GDM1 (cell line): ENCODE measurements around the gene FANCI.
"Not testable (repeated sequence)": the region's sequence is repeated elsewhere in the genome, so short reads cannot be mapped to it uniquely, and the experiment has no call there.

Experiments
- DNase-seq: peaks from one replicate; lab custom pipeline; 2025; lab: John Stamatoyannopoulos, UW

FANCI gene

GRCh38 chr15:89225588-89225987 lies 18.2 kb upstream of the FANCI start:
- DNase-seq, result no peak

DNA sequence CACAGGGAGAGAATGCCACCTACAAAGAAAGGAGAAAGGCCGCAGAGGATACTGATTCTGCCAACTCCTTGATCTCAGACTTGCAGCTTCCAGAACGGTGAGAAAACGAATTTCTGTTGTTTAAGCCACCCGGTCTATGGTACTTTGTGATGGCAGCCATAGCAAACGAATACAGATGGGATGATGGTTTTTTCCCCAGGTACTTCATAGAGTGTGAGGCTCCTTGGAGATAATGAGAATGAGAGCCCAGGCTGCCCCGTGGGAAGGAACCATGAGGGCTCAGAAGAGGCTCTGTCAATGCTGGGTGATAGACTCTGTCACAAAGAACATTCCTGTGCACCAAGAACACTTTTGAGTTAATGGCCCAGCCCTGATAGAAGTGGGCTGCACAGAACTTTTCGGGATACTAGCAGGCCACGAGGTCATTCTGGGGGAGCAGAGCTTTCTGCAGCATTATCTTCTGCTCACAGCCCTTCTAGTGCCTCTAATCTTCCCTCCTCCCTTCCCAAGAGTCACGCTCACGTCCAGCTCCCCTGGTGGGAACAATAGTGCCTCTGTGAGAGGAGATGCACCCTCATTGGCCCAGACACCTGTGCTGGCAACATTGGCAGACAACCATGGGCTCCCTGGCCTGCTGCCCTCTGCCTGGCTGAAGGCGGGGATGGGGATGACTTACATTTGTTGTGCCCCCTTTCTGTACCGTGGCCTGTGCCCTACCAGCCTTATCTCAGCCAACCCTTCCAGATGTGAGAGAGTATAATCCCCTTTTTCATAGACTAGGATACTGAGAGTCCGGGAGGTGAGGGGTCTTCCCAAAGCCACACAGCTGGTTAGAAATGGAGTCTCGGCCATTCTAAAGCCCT lies 17.2 kb upstream of the FANCI start:
- DNase-seq, result no peak

DNA sequence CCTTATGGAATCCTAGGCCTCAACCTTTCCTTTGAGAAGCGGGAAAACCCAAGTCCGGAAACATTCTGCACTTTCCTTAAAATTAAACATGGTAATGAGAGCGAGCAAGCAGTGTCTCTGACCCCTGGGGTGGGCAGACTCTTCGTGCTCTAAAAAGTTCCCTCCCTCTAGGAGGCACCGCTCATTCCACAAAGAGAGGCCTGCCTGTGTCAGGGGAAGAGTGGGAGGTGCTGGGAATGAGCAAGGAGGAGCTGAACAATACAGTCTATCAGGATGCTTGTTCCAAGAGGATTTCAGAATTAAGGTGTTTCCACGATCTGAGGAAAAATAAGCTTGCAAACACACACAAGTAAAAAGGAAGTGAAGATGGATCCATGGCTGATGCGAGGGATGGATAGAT lies 16.4 kb upstream of the FANCI start:
- no peak for DNase-seq

- DNase-seq, result no peak
These were observed 13.5 kb upstream of the FANCI start for GRCh38 chr15:89230277-89230676.

DNA sequence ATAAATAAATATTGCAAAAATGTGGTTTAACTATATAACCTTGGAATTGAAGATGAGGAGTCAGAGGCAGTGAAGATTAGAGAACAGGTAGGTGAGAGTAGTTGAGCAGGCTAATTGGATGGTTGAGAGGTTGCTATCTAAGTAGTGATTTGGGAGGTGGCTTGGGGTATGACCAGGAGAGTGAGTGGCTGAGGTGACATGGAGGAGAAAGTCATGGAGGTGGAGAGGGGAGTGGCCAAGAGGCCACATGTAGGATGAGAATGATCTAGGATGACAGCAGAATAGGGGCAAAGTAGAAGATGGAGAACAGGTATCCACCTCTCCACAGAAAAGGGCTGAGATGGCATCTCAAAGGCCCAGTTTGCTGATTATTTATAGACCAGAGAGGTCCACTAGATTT lies 11.9 kb upstream of the FANCI start:
- no peak for DNase-seq

DNA sequence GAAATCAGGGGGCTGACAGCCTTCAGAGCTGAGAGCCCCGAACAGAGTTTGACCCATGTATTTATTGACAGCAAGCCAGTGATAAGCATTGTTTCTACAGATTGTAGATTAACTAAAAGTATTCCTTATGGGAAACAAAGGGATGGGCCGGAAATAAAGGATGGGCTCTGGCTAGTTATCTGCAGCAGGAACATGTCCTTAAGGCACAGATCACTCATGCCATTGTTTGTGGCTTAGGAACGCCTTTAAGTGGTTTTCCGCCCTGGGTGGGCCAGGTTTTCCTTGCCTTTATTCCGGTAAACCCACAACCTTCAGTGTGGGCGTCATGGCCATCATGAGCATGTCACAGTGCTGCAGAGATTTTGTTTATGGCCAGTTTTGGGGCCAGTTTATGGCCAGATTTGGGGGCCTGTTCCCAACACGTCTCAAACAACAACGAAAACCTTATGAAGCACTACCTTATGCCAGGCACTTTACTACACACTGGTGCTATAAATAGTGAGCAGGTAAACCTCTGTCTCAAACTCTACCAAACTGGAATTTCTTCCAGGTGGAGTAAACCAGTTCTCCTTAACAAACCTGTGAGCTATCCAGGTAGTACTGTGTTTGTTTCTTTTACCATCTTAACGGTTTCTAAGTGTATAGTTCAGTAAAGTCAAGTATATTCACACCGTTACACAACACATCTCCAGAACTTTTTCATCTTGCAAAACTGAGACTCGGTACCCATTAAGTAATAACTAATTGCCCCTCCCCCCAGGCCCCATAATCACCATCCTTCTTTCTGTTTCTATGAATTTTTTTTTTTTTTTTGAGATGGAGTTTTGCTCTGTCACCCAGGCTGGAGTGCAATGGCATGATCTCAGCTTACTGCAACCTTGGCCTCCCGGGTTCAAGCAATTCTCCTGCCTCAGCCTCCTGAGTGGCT lies 3.6 kb upstream of the FANCI start:
- not testable (repeated sequence) for DNase-seq

- DNase-seq, result no peak
These were observed 611 bp upstream of the FANCI start for GRCh38 chr15:89243046-89243690.

DNA sequence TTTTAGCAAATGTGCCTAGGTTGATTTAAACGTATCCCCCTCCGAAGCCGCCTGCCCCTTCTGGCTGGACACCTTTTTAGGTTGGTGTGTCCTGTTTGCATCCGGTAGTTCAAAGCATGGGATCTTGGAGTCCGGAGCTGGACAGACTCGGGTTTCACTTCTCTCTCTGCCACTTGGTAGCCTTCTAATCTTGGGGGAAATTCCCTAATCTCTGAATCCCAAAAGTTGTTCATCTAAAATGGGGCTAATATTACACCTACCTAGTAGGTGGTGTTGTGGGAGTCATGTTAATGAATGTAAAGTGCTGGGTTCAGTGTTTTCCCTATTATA lies 760 bp downstream of the FANCI start:
- no peak for DNase-seq

DNA sequence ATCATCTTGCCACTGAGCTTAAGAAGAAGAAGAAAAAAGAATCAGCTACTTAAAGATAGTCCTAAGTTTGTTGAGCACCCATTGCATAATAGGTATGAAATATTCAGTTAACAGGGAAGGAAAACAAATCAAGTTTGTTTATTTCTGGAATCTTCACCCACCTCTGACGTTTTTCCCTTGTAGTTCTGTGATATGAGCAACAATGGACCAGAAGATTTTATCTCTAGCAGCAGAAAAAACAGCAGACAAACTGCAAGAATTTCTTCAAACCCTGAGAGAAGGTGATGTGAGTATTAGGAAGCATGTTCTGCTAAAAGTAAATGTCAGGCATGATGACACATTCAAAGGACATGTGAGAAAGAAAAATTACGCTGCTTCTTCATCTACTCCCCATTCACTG lies 3.7 kb downstream of the FANCI start:
- DNase-seq, result no peak

DNA sequence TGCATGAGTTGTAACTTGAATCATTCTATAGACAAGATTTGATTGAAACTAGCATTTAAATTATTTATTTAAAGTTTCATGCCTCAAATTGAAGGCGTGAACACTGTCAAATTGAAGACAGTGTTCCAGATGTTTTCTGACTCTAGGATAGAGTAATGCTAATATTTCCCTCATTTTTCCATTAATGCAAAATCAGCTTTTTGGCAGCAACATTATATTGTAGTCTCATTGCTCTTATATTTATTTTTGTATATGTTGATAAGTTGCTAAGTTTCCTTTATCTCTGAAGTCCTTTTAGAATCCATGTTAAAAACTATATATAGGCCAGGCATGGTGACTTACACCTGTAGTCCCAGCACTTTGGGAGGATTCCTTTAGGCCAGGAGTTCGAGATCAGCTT lies 4.8 kb downstream of the FANCI start:
- no peak for DNase-seq

- DNase-seq, result not testable (repeated sequence)
These were observed 6.4 kb downstream of the FANCI start for GRCh38 chr15:89250142-89250541.

- not testable (repeated sequence) for DNase-seq
These were observed 33.5 kb downstream of the FANCI start for GRCh38 chr15:89277281-89277680.

GRCh38 chr15:89278307-89278706 lies 34.5 kb downstream of the FANCI start:
- no peak for DNase-seq

DNA sequence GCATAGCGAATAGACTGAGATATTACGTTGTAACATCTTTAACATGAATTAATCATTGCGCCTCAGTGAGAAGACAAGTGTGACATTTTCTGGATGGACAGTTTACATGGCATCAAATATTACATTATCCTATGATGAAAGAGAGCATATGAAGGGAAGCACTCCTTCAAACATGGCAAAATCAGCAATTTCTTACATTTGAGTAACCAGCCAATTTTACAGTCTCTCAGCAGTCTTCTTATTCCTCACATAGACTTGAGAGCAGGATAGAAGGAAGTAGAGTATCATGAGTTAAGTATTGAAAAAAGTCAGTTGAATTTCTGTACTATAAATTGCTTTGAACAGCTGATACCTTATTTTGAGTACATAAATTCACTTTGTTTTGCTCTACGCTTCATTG lies 38.9 kb downstream of the FANCI start:
- no peak for DNase-seq

GRCh38 chr15:89283201-89283600 lies 39.4 kb downstream of the FANCI start:
- no peak for DNase-seq

GRCh38 chr15:89291934-89292438 lies 48.2 kb downstream of the FANCI start:
- no peak for DNase-seq

GRCh38 chr15:89293012-89293411 lies 49.2 kb downstream of the FANCI start:
- DNase-seq, result no peak

- no peak for DNase-seq
These were observed 56.1 kb downstream of the FANCI start for GRCh38 chr15:89299896-89300295.

DNA sequence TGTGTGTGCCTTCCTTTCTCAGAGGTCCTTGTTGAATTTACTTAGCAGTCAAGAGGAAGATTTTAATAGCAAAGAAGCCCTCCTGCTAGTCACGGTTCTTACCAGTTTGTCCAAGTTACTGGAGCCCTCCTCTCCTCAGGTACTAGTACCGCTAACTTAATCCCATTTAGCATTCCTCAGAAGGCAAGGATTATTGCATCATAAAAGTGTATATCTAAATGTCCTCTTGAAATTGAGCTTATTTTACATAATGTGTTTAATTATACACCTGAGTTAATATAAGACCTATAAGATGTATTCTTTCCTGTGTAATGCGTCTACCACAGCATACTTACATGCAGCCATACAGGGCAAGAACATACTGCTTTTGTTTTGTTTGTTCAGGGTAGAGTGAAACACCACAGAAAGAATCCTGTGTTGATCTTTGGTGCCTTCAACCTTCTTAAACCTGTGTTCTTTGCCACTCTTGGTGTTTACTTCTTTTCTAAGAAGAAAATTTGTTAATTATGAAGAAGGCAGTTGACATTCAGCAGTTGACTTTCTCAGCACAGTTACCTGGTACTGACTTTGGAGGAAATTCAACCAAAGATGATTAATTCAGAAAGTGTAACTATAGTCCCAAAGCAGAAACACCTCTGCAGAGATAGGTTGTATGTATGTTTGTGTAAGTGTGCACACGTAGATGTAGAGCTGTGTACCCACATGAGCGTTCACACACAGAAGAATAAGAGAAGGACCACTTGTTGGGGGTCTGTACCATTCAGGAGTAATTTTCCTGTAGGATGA lies 57.7 kb downstream of the FANCI start:
- DNase-seq, result no peak

DNA sequence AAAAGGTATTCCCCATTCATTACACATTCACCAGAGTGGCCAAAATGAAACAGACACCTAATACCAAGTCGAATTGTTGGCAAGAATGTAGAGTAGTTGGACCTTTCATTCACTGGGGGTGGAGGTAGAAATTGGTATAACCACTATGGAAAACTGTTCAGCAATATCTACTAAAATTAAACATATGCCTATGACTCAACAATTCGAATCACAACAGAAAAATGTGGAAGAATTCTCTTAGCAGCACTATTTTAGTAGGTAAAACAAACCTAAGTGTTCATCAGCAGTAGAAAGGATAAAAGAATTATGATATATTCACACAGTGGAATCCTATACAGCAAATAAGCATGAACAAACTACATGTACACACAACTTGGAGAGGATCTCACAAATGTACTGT lies 60.2 kb downstream of the FANCI start:
- DNase-seq, result no peak

DNA sequence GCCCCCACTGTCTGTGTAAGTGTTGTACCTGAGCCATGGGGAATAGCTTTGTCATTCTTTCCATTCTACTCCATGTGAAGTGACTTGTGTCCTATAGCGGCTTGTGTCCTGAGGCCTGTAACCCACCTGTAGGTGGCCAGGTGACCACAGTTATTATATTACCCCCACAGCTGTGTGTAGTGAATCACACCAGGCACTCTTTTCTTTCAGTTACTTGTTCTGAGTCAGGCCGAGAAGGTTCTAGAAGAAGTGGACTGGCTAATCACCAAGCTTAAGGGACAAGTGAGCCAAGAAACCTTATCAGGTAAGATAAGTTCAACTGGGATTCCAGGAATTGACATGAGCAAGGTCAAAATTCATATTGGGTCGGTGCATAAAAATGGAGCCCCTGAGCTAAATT lies 61.6 kb downstream of the FANCI start:
- no peak for DNase-seq
